Endothelial cell (in vitro differentiated cells): Measurements from ENCODE around the gene SAMD11. TPM values are rescaled to one million over a fixed set of nuclear protein-coding genes. Genes with fewer than 3 reads are reported as not detected.

Source experiments
- DNase-seq: peaks from one replicate; pipeline ENCODE4 v3.0.0; 2021; ENCODE audit warnings: low spot score
- H3K27ac Mint-ChIP-seq: one replicate; pipeline ENCODE4 v1.8.0; 2021; ENCODE audit warnings: mixed read lengths, inconsistent platforms; ENCODE audit not compliant: unreplicated experiment
- H3K27me3 Mint-ChIP-seq: one replicate; pipeline ENCODE4 v1.8.0; 2021; ENCODE audit warnings: mild to moderate bottlenecking, moderate library complexity, mixed read lengths, inconsistent platforms; ENCODE audit not compliant: unreplicated experiment
- H3K36me3 Mint-ChIP-seq: one replicate; pipeline ENCODE4 v1.8.0; 2021; ENCODE audit warnings: mild to moderate bottlenecking, low read depth, mixed read lengths, inconsistent platforms; ENCODE audit not compliant: unreplicated experiment
- H3K4me1 Mint-ChIP-seq: one replicate; pipeline ENCODE4 v1.8.0; 2021; ENCODE audit warnings: mild to moderate bottlenecking, mixed read lengths, inconsistent platforms; ENCODE audit not compliant: unreplicated experiment
- H3K4me3 Mint-ChIP-seq: one replicate; pipeline ENCODE4 v1.8.0; 2021; ENCODE audit warnings: mild to moderate bottlenecking, mixed read lengths, inconsistent platforms; ENCODE audit not compliant: unreplicated experiment
- H3K9me3 Mint-ChIP-seq: one replicate; pipeline ENCODE4 v1.8.0; 2021; ENCODE audit warnings: mixed read lengths, inconsistent platforms; ENCODE audit not compliant: unreplicated experiment
- CTCF ChIP-seq: fragments of 200-600 bp; sonication (generic); IDR thresholded peaks from one replicate; pipeline ENCODE4 v1.5.0; 2021; ENCODE audit warnings: antibody characterized with exemption; ENCODE audit not compliant: unreplicated experiment
- total RNA-seq: library from RNA; stranded (reverse); fragmentation: NEBNext Ultra II Directional; extraction: Animal tissue kit (Norgen Biotek cat#: 25700); gene quantifications from one replicate; pipeline ENCODE4 v1.2.1, GENCODE V29; 2021; ENCODE audit not compliant: unreplicated experiment

SAMD11 gene
- total RNA-seq, 1 donor from 2014 or later = not detected

GRCh38 chr1:928825-929661 lies 5.3 kb downstream of the SAMD11 start:
- H3K4me1 Mint-ChIP-seq = peaks cover 4% of the 10 kb centered on the region
- H3K27ac Mint-ChIP-seq = no peak overlapping the region
- no peaks in the 10 kb centered on the region for H3K36me3 Mint-ChIP-seq
- TF ChIP-seq CTCF = no peak
- peaks cover 20% of the 10 kb centered on the region for H3K27me3 Mint-ChIP-seq
- DNase-seq = no peak
- no peak overlapping the region for H3K4me3 Mint-ChIP-seq
- H3K9me3 Mint-ChIP-seq = no peaks in the 10 kb centered on the region

- Mint-ChIP-seq H3K4me1 (peaks cover 4% of the 10 kb centered on the region), H3K4me3 (no peak overlapping the region), H3K27ac (no peak overlapping the region), H3K36me3 (no peaks in the 10 kb centered on the region), H3K9me3 (no peaks in the 10 kb centered on the region), H3K27me3 (peaks cover 22% of the 10 kb centered on the region)
- DNase-seq = no peak
- no peak for TF ChIP-seq CTCF
These were observed 6.2 kb downstream of the SAMD11 start for GRCh38 chr1:929712-930632.

- no peak overlapping the region for H3K4me3 Mint-ChIP-seq
- DNase-seq = no peak
- no peak overlapping the region for H3K27ac Mint-ChIP-seq
- TF ChIP-seq CTCF = no peak
- peaks cover 23% of the 10 kb centered on the region for H3K27me3 Mint-ChIP-seq
- no peaks in the 10 kb centered on the region for H3K9me3 Mint-ChIP-seq
- H3K36me3 Mint-ChIP-seq = no peaks in the 10 kb centered on the region
- peaks cover 4% of the 10 kb centered on the region for H3K4me1 Mint-ChIP-seq
These were observed 7.0 kb downstream of the SAMD11 start for GRCh38 chr1:930633-931138.

- TF ChIP-seq CTCF = no peak
- no peak for DNase-seq
- Mint-ChIP-seq H3K9me3 (no peaks in the 10 kb centered on the region), H3K27me3 (peaks cover 17% of the 10 kb centered on the region), H3K27ac (no peak overlapping the region), H3K4me3 (no peak overlapping the region), H3K36me3 (no peaks in the 10 kb centered on the region), H3K4me1 (peaks cover 4% of the 10 kb centered on the region)
These were observed 7.9 kb downstream of the SAMD11 start for GRCh38 chr1:931380-932172.
